Upper lobe of right lung (tissue), 1 donor: ENCODE data around the gene HOXA10. TPM values are rescaled to one million over a fixed set of nuclear protein-coding genes. Genes with fewer than 3 reads are reported as not detected.
A peak's percentile ranks its signal among the peaks of the same experiment; 100 is the strongest.

Source experiments
- ATAC-seq: fragments of 200-7000 bp; cut with Tn5 transposase; one replicate; pipeline ENCODE4 v1.9.1; 2020; ENCODE audit warnings: mild to moderate bottlenecking, moderate library complexity
- DNase-seq: peaks from one replicate; pipeline ENCODE4 v3.0.0-alpha.2; 2020
- H3K27ac ChIP-seq: fragments of 200-600 bp; one replicate; pipeline ENCODE4 v1.8.0; 2022
- H3K27me3 ChIP-seq: fragments of 200-600 bp; one replicate; pipeline ENCODE4 v1.8.0; 2022; ENCODE audit warnings: mild to moderate bottlenecking
- H3K36me3 ChIP-seq: fragments of 200-600 bp; one replicate; pipeline ENCODE4 v1.8.0; 2022
- H3K4me1 ChIP-seq: fragments of 200-600 bp; one replicate; pipeline ENCODE4 v1.8.0; 2022
- H3K4me3 ChIP-seq: fragments of 200-600 bp; one replicate; pipeline ENCODE4 v1.8.0; 2022; ENCODE audit warnings: mild to moderate bottlenecking
- H3K9me3 ChIP-seq: fragments of 200-600 bp; one replicate; pipeline ENCODE4 v1.8.0; 2022
- CTCF ChIP-seq: fragments of 200-600 bp; IDR thresholded peaks from one replicate; pipeline ENCODE4 v1.8.0; 2022; ENCODE audit warnings: antibody characterized with exemption
- intact Hi-C: fragments of 100-400 bp; cut with DNase I; formaldehyde crosslinking; loops from one replicate; pipeline ENCODE4 v1.11.0; 2022
- total RNA-seq: library from RNA; stranded (reverse); fragmentation: NEBNext Ultra II Directional; extraction: Animal tissue kit (Norgen Biotek cat#: 25700); gene quantifications from one replicate; pipeline ENCODE4 v1.2.1, GENCODE V29; 2021
- donor health status: DM: no; HTN: yes; CAD: no; lungs with severe emphysema.

HOXA10 gene
- total RNA-seq, 1 donor from 2014 or later: 0.38 TPM

GRCh38 chr7:27191161-27191731 lies 17.1 kb upstream of the HOXA10 start:
- H3K36me3 ChIP-seq: no peaks in the 10 kb centered on the region
- no peak overlapping the region for H3K27ac ChIP-seq
- H3K4me1 ChIP-seq: peaks cover 32% of the 10 kb centered on the region
- DNase-seq (peak; percentile 46), ATAC-seq (no peak)
- no peak for TF ChIP-seq CTCF
- H3K4me3 ChIP-seq: no peak overlapping the region
- H3K9me3 ChIP-seq: no peaks in the 10 kb centered on the region
- intact Hi-C loops: no loop called here
- H3K27me3 ChIP-seq: peaks cover 100% of the 10 kb centered on the region

GRCh38 chr7:27189997-27190748 lies 16.1 kb upstream of the HOXA10 start:
- Histone ChIP-seq H3K4me1 (peaks cover 39% of the 10 kb centered on the region), H3K9me3 (no peaks in the 10 kb centered on the region), H3K4me3 (no peak overlapping the region), H3K36me3 (no peaks in the 10 kb centered on the region), H3K27me3 (peaks cover 100% of the 10 kb centered on the region), H3K27ac (no peak overlapping the region)
- ATAC-seq: no peak
- DNase-seq: no peak
- intact Hi-C loops: no loop called here
- TF ChIP-seq CTCF: no peak

- H3K36me3 ChIP-seq: no peaks in the 10 kb centered on the region
- DNase-seq: peak; percentile 57
- intact Hi-C loops: no loop called here
- H3K4me1 ChIP-seq: peaks cover 39% of the 10 kb centered on the region
- H3K9me3 ChIP-seq: no peaks in the 10 kb centered on the region
- no peak for TF ChIP-seq CTCF
- no peak for ATAC-seq
- peaks cover 100% of the 10 kb centered on the region for H3K27me3 ChIP-seq
- no peak overlapping the region for H3K27ac ChIP-seq
- peak overlapping the region; percentile 25 for H3K4me3 ChIP-seq
These were observed 15.3 kb upstream of the HOXA10 start for GRCh38 chr7:27189295-27189996.

GRCh38 chr7:27188386-27189294 lies 14.5 kb upstream of the HOXA10 start:
- H3K27ac ChIP-seq: no peak overlapping the region
- H3K27me3 ChIP-seq: peaks cover 100% of the 10 kb centered on the region
- TF ChIP-seq CTCF: no peak
- H3K9me3 ChIP-seq: no peaks in the 10 kb centered on the region
- peaks cover 45% of the 10 kb centered on the region for H3K4me1 ChIP-seq
- intact Hi-C loops: no loop called here
- H3K36me3 ChIP-seq: no peaks in the 10 kb centered on the region
- peak overlapping the region; percentile 25 for H3K4me3 ChIP-seq
- peak; percentile 67 for DNase-seq
- ATAC-seq: no peak
